HG03064 (cell line): ENCODE results near the gene ZNF469.

Source experiments
- ATAC-seq: cut with Tn5 transposase; IDR thresholded peaks from one replicate; pipeline ENCODE4 v1.9.1; 2021; ENCODE audit warnings: low read depth; ENCODE audit not compliant: unreplicated experiment

Gene ZNF469

DNA sequence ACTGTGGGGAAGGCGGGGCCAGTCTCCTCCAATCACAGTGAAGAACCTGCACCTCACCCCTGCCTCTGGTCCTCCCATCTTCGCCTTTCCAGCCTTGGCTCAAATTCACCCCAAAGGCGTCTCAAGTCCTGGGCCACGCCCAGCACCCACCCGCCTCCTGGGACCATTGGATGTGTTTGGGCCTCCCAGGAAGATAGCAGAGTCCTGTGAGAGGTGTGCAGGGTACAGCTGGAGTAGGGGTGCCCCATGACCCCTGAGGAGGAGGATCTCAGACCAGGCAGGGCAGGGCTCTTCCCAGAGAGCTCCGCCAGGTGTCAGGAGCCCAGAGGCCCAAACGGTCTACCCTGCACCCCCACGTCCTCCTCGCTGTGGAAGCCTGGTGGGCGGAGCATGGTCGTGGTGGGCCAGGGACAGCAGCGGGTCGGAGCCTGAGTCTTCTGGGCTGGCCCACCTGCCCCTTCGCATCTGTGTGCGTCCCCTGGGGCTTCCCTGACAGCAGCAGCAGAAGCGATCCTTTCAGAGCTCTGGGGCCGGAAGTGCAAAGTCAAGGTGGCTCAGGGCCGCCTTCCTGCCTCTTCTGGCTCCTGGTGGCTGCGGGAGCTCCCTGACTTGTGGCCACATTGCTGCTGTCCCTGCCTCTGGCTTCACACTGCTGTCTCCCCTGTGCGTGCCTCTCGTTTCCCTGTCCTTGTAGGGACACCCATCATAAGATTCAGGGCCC lies 34.9 kb upstream of the ZNF469 start:
- no peak for ATAC-seq

DNA sequence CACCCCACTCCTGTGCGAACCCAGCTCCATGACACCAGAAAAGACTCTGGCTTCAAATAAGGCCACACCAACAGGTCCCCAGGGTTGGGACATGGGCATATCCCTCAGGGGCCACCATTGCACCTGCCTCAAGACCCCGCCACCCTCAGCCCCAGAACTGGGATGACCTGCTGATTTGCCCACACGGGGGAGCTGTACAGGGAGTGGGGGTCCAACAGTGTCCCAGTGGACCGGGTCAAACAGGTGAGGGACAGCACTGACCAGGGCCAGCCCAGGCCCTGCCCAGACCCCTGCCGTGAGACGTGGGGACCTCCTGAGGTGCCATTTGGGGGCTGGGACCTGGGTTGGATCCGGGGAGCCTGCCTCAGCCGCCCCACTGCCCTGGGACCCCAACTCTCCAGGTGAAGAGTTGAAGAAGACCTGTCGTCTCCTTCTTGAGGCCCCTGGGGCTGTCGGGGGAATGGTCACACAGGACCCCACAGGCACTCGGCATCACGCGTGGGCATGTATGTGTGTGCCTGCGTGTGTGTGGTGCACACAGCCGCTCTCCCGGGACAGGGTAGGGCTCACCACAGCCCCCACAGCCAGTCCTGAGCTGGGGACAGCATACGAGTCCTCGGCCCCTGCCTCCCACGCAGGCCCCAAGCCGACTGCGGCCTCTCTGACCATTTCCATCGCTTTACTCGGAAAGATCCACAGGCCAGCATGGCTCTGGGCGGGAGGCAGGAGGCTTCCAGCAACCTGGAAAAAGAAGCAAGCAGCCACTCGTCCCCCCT lies 34.2 kb upstream of the ZNF469 start:
- no peak for ATAC-seq

DNA sequence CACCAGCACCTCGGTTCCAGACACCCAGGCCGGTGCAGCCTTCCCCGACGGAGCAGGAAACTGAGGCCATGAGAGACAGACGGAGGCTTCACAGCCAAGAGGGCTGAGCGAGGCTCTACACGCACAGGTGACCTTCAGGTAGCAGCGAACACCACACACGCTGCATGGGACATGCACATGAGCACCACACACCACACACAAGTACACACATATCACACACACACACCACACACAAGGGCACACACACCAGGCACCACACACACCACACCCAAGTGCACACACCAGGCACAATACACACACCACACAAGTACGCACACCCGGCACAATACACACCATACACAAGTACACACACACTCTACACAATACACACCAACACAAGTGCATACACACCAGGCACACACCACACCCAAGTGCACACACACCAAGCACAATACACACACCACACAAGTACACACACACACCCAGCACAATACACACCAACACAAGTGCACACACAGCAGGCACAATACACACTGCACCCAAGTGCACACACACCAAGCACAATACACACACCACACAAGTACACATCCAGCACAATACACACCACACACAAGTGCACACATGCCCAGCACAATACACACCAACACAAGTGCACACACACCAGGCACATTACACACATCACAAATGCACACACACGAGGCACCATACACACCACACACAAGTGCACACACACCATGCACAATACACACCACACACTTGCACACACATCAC lies 33.4 kb upstream of the ZNF469 start:
- ATAC-seq = no peak

DNA sequence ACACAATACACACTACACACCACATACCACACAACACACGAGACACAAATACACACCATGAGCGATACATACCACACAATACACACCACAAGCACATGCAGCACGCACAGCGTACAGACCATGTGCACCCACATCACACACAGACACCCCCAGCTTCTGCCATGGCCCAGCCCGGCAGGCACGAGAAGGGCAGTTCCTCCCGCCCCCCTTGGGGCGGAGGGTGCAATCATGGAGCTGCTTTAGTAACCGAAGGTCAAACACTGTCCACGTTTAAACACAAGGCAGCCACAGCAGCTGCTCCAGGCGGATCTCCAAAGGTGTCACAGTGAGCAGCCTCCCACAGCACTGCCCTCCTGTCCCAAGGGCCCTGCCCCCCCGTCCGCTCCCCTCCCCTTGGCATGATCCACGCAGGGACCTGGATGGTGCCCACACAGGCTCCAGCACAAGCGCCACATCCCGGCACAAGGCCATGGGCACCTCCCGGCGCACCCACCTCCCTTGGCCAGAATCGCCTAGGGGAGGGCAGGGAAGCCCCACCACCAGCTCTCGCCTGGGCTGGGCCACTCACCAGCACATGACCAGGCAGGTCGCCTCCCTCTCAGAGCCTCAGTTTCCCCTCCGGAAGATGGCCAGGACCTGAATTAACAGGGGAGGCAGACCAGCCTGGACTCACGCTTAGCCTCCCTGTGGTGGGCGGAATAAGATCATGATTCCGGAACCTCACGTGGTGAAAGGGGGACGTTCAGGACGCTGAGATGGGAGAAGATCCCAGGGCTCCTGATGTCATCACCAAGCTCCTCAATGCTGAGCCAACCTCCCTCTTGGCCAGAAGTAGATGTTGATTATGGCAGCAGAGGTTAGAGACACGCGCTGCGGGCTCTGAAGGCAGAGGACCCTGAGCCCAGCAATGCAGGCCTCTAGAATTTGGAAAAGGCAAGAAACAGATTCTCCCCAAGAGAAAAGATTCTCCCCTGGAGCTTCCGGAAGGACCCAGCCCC lies 32.6 kb upstream of the ZNF469 start:
- ATAC-seq = no peak

DNA sequence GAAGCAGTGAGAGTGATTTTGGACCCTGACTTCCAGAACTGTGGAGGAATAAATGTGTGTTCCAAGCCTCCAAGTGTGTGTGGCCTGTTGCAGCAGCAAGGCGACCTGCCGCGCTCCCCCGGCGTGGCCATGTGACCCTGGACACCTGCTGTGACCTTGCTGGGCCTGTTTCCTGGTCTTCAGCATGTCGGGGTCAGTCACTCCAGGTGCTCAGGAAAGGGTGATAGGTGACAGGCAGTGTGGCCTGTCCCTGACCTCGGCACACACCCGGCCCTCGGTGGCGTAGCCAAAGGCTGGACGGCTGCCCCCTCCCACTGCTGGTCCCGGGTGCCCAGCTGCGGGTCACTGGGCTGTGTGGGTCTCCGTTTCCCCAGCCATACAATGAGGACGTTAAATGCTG lies 31.8 kb upstream of the ZNF469 start:
- ATAC-seq = no peak

DNA sequence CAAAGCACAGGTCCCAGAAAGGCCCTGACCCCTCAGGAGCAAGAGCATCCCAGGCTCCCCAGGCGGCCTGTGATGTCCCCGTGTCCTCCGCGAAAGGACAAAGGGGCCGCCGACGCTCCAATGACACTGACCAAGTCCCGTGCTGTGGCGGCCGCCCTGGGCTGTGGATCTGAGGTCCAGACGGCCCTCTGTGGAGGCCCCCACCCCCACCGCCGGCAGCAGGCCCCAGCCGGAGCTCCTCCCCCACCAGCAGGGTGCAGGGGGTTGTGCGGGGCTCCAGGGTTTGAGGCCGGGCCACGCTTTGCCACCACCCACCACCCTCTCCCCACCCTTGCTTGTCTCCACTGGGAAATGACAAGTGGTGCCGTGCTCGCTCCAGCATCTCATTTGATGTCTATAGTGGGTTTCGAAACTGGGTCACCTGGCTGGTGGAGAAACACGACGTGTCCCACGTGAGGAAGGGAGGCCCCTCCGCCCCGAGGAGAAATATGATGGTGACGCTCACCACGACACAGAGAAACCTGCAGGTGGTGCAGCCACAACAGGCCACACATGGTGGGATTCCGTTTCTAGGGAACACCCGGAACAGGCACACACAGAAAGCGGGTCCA lies 31.2 kb upstream of the ZNF469 start:
- ATAC-seq = no peak

DNA sequence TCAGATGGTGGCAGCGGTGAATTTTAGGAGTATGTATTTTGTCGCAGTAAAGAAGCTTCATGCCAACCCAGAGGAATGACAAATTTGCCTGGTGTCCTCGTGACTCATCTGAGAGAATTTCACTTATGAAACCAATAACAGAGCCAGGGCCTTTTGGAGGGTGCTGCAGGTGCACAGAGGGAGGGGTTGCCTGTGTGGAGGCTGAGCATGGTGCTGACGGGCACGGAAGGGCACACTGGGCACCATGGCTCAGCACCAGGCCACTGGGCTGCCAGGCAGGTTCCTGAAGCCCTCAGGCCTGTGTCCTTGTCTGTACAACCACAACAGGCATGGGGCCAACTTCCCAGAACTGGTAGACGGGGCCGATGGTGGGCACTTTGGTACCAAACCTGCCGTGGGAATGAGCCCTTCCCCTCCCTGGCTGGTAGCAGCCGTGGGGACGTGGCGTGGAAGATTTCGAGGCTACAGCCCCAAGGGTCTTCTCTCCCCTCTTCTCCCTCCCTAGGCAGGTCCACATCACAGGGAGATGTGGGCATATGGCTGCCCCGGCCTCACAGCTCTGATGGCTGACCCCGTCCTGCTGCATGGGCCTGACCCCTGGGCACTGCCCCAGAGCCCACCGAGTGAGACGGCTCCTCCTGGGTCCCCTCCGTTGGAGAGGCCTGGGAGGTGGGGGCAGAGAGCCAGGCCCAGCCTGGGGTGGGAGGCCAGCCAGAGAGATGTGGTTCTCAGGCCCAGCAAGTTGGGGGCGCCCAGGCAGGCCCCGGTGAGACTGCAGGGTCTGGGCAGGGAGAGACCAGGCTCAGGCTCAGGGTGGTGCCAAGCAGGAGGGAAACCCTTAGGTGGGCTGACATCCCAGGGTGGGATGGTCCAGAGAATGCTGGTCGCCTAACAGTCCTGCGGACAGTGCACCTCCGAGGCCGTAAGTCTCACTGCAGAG lies 30.2 kb upstream of the ZNF469 start:
- no peak for ATAC-seq

DNA sequence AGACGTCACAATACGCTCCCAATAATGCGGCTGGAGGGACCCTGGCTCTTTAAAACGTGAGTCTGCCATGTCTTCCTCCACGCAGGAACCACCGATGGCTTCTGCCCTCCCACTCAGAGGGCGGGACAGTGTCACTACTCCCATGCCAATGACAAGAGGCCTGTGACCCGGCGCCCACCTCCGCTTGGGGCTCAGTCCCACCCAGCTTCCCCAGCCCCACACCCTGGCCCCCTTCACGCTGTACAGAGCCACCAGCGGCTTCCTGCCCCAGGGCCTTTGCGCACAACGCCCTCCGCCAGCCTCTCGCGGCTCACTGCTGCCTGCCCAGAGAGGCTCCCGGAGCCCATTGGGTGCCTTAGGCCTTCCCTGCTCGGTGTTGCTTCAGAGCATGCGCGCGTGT lies 29.5 kb upstream of the ZNF469 start:
- no peak for ATAC-seq

DNA sequence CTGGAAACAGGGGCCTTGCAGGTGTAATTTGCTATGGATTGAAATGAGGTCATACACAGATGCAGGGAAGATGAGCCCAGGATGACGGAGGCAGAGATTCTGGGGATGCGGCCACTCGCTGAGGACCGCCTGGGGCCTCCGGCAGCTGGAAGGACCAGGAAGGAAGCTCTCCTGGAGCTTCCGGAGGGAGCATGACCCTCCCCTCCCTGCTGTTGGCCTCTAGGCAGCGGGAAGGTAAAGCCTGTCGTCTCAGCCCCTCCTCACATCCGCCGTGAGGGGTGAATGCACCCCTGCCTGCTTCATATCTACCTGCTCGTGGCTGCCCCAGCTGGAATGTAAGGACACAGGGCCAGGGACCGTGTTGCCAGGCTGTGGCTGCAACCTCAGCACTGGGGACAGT lies 29.1 kb upstream of the ZNF469 start:
- ATAC-seq = no peak

DNA sequence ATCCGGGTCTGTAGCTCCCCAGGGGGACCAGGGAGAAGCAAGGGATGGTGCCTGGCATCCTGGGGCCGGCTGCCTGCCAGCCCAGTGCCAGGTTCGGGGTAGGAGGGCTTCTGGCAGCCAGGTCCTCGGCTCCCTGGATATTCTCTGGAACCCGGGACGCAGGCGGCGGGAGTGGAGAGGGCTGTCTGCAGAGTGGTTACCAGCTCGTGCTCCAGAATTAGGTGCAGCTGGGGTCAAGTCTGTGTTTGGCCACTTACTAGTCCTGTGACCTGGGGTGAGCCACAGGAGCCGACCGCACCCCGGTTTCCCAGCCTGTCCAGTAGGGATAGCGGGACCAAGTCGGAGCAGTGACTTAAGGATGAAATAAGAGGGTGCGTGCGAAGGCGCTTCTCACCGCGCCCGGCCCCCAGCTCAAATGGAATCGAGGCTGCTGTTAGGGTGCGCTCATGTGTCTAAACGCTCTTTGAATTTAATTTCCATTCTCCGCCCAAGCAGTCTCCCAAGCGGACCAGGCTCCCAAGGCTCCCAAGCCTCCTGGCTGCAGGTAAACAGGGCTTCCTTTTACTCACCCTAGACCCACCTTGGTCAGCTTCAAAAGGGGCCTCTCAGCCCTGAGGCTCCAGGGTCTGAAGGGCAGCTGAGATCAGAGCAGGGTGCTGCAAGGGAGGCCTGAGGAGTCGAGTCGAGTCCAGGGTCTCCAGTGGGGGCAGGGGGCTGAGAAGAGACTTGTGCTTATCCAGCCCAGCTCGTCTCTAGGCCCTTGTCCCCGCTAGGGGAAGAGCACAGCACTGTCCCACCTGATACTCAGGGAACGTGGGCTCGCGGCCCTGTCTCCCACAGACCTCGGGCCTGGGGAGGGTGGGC lies 28.3 kb upstream of the ZNF469 start:
- no peak for ATAC-seq

DNA sequence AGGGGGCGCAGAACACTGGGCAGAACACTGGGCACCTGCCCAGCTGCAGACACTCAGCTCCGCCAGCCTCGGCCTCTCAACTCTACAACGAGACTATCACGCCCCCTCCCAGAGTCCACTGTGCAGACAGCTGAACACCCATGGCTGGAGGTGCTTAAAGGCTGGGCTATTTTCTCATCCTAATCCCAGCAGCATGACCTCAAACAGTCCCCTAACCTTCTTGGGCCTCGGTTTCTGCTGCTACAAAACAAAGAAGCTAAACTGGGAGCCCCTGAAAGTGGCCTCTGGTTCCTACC lies 27.7 kb upstream of the ZNF469 start:
- no peak for ATAC-seq

DNA sequence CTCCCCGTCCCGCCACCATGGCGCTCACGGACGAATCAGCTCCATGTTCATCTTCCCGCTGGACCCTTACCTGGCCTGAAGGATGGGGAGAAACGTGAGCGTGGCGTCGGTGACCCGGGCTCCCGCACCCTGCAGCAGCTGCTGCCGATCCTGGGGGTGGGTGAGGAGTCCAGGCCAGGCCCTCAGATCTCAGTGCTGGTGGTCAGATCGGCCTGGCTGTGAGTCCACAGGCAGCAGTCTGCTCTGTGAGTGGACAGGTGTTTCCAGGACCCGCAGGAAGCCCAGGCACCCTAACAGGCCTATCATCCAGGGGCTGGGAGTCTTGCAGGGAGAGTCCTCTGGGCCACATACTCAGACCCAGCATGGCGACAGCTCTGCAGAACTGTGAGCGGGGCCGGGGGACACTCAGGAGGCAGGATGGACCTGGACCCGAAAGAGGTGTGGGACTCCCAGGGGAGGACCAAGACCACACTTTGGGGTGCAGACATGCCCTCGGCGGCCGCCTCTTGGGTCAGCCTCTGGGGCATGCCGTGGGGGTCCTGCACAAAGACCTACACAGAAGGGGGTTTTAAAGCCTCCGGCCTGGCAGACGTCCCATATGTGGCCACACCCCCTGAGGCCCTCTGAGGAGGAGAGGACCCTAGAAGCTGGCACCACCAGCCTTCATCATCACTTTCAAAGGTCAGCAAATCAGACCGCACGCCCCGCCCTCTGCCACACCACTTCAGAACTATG lies 27.2 kb upstream of the ZNF469 start:
- ATAC-seq = no peak

DNA sequence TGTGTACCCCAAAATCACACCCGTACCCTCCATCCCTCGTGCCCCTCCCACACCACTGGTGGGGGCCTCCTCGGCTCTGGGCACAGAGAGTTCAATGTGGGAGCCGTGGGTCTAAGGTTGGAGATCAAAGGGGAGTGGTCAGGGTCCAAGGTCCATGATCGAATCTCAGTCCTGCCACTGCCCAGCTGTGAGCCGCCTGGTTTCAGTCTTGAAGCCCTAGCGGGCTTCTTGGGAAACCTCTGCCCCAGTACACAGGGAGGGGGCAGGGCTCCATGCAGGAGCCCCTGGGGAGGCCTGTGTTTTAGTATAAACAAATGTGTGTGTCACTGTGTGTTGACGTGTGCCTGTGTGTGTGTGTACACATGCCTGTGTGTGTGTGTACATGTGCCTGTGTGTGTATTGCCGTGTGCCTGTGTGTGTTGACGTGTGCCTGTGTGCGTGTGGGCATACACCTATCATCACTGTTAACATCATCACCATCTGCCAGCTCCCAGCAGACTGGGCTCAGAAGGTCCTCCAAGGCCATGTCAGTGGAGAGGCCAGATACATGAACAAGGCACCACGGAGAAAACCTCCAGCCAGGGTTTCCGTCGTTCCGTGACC lies 26.5 kb upstream of the ZNF469 start:
- no peak for ATAC-seq

DNA sequence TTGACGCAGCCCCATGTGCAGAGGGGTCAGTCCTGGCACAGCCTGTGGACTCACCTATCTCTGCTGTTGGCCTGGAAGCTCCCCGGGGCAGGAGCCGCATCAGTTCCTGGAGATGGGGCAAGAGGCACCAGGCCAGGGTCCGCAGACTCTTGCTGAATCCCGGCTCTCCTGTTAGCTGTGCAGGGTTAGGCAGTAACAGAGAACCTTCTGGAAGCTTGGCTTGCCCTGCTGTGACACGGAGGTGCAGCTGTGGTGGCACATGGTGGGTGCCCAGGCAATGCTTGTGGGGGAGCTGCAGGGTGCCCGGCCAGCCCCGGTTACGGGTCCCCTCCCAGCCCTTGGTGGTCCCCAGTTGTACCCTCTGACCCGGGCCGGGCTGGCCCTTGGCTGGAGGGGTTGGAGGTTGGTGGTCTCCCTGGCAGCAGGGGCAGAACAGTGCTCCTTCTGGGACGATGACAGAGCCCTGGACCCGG lies 26.0 kb upstream of the ZNF469 start:
- no peak for ATAC-seq

DNA sequence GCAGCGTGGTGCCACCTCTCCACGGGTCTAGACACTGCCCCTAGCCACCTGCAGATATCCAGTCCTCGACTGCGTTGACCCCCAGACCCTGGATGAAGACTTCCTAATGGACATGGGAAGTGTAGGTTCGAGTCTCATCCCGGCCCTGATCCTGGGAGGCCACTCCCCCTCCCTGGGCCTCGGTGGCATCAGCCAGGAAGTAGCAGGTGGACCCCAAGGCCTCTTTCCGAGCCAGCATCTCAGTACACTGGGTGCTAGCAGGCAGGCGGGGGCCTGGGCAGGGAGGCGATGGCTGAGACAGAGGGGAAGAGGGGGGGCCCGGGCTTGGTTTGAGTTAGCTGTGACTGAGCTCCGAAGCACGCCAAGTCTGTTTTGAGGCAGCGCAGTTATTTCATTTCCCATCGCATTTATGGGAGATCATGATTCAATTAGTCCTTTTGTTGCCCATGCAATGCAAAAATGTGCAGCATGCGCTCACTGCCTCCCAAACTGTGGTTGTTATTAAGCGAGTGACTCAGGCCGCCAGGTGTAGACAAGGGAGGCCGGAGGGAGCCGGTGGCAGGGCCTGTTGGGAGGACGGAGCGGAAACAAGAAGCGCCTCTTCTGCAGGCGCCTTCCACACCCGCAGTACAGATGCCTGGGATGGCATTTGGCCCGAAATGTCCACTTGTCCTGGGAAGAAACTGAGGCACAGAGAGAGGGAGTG lies 25.3 kb upstream of the ZNF469 start:
- no peak for ATAC-seq

DNA sequence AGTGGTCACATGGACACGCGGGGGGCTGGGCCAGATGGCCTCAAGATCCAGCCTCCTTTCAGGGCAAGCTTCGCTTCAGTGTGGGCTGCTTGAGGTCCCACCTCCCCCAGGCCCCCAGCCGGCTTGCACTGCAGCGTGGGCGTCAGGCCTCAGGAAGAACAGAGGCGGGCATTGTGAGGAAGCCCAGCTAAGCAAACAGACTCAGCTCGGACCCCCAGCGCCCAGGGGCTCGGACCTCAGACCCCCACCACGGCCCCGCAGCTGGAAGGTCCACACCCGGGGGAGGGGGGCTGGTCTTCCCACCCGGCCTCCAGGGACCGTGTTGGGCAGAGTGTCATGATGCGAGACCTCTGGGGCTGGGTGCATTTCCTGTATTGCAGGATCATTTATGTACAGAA lies 24.7 kb upstream of the ZNF469 start:
- ATAC-seq = no peak
